HG03066 (cell line): Measurements from ENCODE around the gene NCAN.

Source experiments
- ATAC-seq: cut with Tn5 transposase; IDR thresholded peaks from one replicate; pipeline ENCODE4 v1.9.1; 2021; ENCODE audit warnings: low read depth; ENCODE audit not compliant: unreplicated experiment

Gene NCAN

DNA sequence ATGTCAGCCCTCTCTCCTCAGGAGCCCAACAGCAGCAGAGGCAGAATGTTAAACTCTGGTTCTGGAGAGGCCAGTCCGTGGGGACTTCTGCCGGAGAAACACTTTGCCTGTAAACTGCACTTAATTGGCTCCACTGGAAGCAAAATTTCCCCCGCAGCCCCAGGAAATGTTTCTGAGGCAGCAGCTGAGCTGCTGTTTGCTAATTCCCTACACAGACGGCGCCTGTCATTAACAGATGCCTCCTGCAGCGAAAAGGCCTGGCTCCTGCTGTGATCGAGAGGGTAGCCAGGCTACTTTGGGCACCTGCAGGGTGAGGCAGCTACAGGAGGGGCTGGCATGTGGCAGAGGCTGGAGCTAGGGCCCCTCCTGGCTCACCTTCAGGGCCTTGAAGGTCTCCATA lies 66.6 kb downstream of the NCAN start:
- no peak for ATAC-seq

DNA sequence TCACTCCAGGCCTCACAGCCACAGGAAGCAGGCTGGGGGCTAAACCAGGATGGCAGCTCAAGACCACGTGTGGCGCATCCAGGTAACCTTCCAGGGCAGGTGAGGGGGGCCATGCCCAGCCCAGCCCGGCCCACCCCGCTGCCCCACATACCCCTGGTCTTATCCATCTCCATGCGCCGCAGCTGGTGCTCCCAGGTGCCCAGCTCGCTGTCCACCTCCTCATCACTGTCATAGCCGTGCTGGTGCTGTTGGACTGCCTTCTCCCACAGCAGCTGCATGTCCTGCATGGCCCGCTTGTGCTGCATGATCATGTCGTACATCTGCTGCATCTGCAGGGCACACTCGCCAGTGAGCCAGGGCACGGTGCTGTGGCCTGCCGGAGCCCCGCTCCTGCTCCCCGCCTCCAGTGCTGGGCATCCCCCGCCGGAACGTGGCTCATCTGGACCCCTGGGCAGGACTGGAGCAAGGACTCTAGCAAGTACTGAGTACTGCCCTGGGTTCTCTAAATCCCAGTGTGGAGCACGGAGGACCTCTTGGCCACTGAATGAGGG lies 67.4 kb downstream of the NCAN start:
- no peak for ATAC-seq

GRCh38 chr19:19279853-19280252 lies 68.1 kb downstream of the NCAN start:
- no peak for ATAC-seq

GRCh38 chr19:19280561-19280960 lies 68.8 kb downstream of the NCAN start:
- no peak for ATAC-seq

GRCh38 chr19:19285686-19286085 lies 73.9 kb downstream of the NCAN start:
- ATAC-seq: no peak

DNA sequence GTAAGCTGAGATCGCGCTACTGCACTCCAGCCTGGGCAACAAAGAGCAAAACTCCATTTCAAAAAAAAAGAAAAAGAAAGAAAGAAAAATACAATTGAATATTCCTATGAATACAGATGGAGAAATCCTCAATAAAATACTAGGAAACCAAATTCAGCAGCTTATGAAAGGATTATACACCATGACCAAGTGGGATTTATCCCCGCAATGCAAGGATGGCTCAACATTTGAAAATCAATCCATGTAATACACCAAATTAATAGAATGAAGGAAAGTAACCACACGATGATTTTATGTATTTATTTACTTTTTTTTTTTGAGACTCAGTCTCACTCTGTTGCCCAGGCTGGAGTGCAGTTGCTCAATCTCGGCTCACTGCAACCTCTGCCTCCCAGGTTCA lies 80.8 kb downstream of the NCAN start:
- no peak for ATAC-seq

DNA sequence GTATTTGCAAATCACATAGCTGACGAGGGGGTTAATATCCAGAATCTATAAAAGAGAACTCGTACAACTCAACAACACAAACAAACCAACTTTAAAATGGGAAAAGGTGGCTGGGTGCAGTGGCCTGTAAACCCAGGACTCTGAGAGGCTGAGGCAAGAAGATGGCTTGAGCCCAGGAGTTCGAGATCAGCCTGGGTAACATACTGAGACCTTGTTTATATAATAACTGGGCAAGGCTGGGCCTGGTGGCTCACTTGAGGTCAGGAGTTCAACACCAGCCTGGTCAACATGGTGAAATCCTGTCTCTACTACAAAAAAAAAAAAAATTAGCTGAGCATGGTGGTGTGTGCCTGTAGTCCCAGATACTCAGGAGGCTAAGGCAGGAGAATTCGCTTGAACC lies 83.2 kb downstream of the NCAN start:
- no peak for ATAC-seq

GRCh38 chr19:19296953-19297689 lies 85.4 kb downstream of the NCAN start:
- no peak for ATAC-seq

- ATAC-seq: no peak
These were observed 86.0 kb downstream of the NCAN start for GRCh38 chr19:19297759-19298158.

- no peak for ATAC-seq
These were observed 88.9 kb downstream of the NCAN start for GRCh38 chr19:19300613-19301012.
